Psoas muscle (tissue), 8 donors: Measurements from ENCODE around the gene TRIM66. TPM values are rescaled to one million over a fixed set of nuclear protein-coding genes. Genes with fewer than 3 reads are reported as not detected.

Experiments
- ATAC-seq, 4 donors: fragments of 200-7000 bp; cut with Tn5 transposase; one replicate each; pipeline ENCODE4 v1.9.1; 2020; ENCODE audit warnings: moderate library complexity in 3 of 4, mild to moderate bottlenecking in 2 of 4
- DNase-seq, 2 donors: peaks; one replicate each; pipeline ENCODE4 v3.0.0-alpha.2; 2020
- H3K27ac ChIP-seq: fragments of 200-600 bp; one replicate; pipeline ENCODE4 v1.8.0; 2022
- H3K27me3 ChIP-seq, 3 donors: fragments of 200-600 bp in 1 of 3; one replicate each; pipeline versions ENCODE4 v1.6.1 to v1.8.0; 2013 to 2022; ENCODE audit warnings: low read length in 2 of 3, mild to moderate bottlenecking in 2 of 3, moderate library complexity in 1 of 3; ENCODE audit not compliant: insufficient read depth in 3 of 3
- H3K36me3 ChIP-seq, 2 donors: fragments of 200-600 bp in 1 of 2; one replicate each; pipeline versions ENCODE4 v1.6.1 to v1.8.0; 2013 to 2022; ENCODE audit warnings: low read depth in 1 of 2, mild to moderate bottlenecking in 1 of 2, moderate library complexity in 1 of 2; ENCODE audit not compliant: insufficient read depth in 1 of 2
- H3K4me1 ChIP-seq: fragments of 200-600 bp; one replicate; pipeline ENCODE4 v1.8.0; 2022
- H3K4me3 ChIP-seq: fragments of 200-600 bp; one replicate; pipeline ENCODE4 v1.8.0; 2022; ENCODE audit warnings: mild to moderate bottlenecking
- H3K9me3 ChIP-seq: fragments of 200-600 bp; one replicate; pipeline ENCODE4 v1.8.0; 2022
- CTCF ChIP-seq: fragments of 200-600 bp; IDR thresholded peaks from one replicate; pipeline ENCODE4 v1.8.0; 2022; ENCODE audit warnings: antibody characterized with exemption
- WGBS, 3 donors: extraction: QIAGEN DNeasy Blood & Tissue Kit; methylation state at CpG; one replicate each; pipeline versions ENCODE4 v1.1.6 to v1.1.7; 2013; 5-methylcytosine and 5-hydroxymethylcytosine counted together
- intact Hi-C, 2 donors: fragments of 100-400 bp; cut with DNase I; formaldehyde crosslinking; loops; one replicate each; pipeline versions ENCODE4 v1.11.0 to v1.14.2; 2022
- polyA plus RNA-seq, 3 donors: library from polyadenylated mRNA; stranded (reverse); fragments of 200-250 nt; gene quantifications; one replicate each; pipeline ENCODE4 v1.2.3, GENCODE V29; 2013
- total RNA-seq, 4 donors: library from RNA; stranded (reverse); fragmentation: NEBNext Ultra II Directional in 2 of 4; extraction: Animal tissue kit (Norgen Biotek cat#: 25700) in 2 of 4; gene quantifications; one replicate each; pipeline versions ENCODE4 v1.2.1 to v1.2.4, GENCODE V29; 2021 to 2023
- donor health status: healthy with polysubstance abuse.
- donor health status: DM: no; HTN: no; CAD: no; lungs with moderate emphysema.
- donor health status: Bipolar disorder and iron deficiency.
- donor health status: healthy.
- donor health status: DM: yes; HTN: yes; CAD: no.
- donor health status: DM: no; HTN: no; CAD: no.
- donor health status: DM: no; HTN: no; CAD: no.
- donor health status: DM: yes; HTN: yes; CAD: no.

The TRIM66 gene
- total and polyA plus RNA-seq, 7 donors, result 0.46 to 3.9 (median 2.0) TPM

- no peak for ATAC-seq
- H3K4me3 ChIP-seq, result no peak overlapping the region
- WGBS, 3 donors, result 71 to 82% (median 73%) methylated on average over 7 of the region's 7 CpGs
- DNase-seq, result no peak
- peaks cover 0 to 14% of the 10 kb centered on the region in 2 donors for H3K36me3 ChIP-seq
- TF ChIP-seq CTCF, result no peak
- H3K9me3 ChIP-seq, result no peaks in the 10 kb centered on the region
- H3K4me1 ChIP-seq, result peaks cover 21% of the 10 kb centered on the region
- no peaks in the 10 kb centered on the region for H3K27me3 ChIP-seq
- no peak overlapping the region for H3K27ac ChIP-seq
- intact Hi-C loops, result no loop called here
Observed at GRCh38 chr11:8724682-8725081, 42.2 kb upstream of the TRIM66 start.

- Histone ChIP-seq H3K9me3 (no peaks in the 10 kb centered on the region), H3K4me1 (peaks cover 25% of the 10 kb centered on the region), H3K27me3 (no peaks in the 10 kb centered on the region), H3K27ac (no peak overlapping the region), H3K36me3 (peaks cover 0 to 14% of the 10 kb centered on the region in 2 donors), H3K4me3 (no peak overlapping the region)
- no peak for TF ChIP-seq CTCF
- DNase-seq, result no peak
- intact Hi-C loops, result no loop called here
- ATAC-seq, result no peak
- WGBS, 3 donors, result 86 to 92% (median 89%) methylated on average over 7 of the region's 7 CpGs
Observed at GRCh38 chr11:8723711-8724110, 41.2 kb upstream of the TRIM66 start.

GRCh38 chr11:8722809-8723208 is 40.3 kb upstream of the TRIM66 start:
- 88 to 92% (median 91%) methylated on average over 3 of the region's 3 CpGs for WGBS, 3 donors
- DNase-seq, result no peak
- H3K27ac ChIP-seq, result no peak overlapping the region
- no peak for TF ChIP-seq CTCF
- no peak for ATAC-seq
- no peaks in the 10 kb centered on the region for H3K27me3 ChIP-seq
- intact Hi-C loops, result no loop called here
- H3K4me3 ChIP-seq, result no peak overlapping the region
- no peaks in the 10 kb centered on the region for H3K9me3 ChIP-seq
- H3K36me3 ChIP-seq, result peaks cover 0 to 14% of the 10 kb centered on the region in 2 donors
- H3K4me1 ChIP-seq, result peaks cover 31% of the 10 kb centered on the region

- no peak for ATAC-seq
- no peak for TF ChIP-seq CTCF
- intact Hi-C loops, result no loop called here
- no peak for DNase-seq
- no peaks in the 10 kb centered on the region for H3K9me3 ChIP-seq
- peak overlapping the region; percentile 74 for H3K27ac ChIP-seq
- no peaks in the 10 kb centered on the region for H3K27me3 ChIP-seq
- H3K4me1 ChIP-seq, result peaks cover 37% of the 10 kb centered on the region
- WGBS, 3 donors, result 58 to 68% (median 62%) methylated on average over 13 of the region's 13 CpGs
- H3K4me3 ChIP-seq, result no peak overlapping the region
- H3K36me3 ChIP-seq, result peaks cover 0 to 14% of the 10 kb centered on the region in 2 donors
Observed at GRCh38 chr11:8721609-8722500, 39.4 kb upstream of the TRIM66 start.
